ENCODE results near the gene FOXN3.

DNA sequence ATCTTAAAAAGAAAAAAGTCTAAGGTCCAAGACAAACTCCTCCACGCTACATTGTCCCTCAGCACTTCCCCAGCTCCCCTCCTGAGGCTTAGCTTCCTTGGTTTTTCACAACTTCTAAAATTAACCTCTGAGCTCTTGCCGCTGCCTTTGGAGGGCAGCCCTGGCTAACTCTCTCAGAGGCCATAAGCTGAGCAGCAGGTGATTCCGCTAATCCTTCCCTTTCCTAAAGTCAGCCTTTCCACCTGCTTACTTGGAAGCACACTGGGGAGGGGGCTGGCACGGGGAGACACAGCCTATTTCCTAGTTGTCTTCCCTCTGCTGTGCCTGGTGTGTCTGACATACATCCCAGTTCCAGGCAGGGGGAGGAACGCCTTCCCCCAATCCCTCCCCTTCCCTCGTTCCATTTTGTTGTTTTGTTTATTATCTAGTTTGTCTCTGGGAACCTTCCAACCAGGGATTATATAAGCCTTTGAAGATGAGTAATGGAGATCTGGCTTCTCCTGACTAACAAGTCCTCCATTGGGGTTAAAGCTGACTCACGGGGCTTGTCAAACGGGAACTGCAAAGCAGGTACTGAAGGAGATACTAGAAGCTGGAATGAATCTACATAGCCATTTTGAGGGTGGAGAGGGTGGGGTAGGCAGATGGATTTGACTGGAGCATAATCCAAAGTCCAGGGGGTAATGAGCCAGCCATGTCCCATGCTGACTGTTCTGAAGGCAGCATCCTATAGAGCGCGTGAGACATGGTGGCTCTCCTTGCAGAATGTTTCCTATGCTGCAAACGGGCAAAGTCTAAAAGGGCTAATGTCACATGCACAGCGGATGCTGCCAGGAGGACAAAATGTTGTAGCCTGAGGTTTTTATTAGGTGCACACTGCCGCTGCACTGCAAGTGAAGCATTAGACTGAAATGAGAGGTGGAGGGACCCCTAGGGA lies 230.8 kb downstream of the FOXN3 start:
- TF ChIP-seq, protein P1, sequence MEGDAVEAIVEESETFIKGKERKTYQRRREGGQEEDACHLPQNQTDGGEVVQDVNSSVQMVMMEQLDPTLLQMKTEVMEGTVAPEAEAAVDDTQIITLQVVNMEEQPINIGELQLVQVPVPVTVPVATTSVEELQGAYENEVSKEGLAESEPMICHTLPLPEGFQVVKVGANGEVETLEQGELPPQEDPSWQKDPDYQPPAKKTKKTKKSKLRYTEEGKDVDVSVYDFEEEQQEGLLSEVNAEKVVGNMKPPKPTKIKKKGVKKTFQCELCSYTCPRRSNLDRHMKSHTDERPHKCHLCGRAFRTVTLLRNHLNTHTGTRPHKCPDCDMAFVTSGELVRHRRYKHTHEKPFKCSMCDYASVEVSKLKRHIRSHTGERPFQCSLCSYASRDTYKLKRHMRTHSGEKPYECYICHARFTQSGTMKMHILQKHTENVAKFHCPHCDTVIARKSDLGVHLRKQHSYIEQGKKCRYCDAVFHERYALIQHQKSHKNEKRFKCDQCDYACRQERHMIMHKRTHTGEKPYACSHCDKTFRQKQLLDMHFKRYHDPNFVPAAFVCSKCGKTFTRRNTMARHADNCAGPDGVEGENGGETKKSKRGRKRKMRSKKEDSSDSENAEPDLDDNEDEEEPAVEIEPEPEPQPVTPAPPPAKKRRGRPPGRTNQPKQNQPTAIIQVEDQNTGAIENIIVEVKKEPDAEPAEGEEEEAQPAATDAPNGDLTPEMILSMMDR (IDR thresholded peaks at IDR 0.05): no peak
- no peak for TF ChIP-seq POLR2AphosphoS5 (IDR thresholded peaks at IDR 0.05; ENCODE audit: low read depth, low read length)
- TF ChIP-seq, protein P2, sequence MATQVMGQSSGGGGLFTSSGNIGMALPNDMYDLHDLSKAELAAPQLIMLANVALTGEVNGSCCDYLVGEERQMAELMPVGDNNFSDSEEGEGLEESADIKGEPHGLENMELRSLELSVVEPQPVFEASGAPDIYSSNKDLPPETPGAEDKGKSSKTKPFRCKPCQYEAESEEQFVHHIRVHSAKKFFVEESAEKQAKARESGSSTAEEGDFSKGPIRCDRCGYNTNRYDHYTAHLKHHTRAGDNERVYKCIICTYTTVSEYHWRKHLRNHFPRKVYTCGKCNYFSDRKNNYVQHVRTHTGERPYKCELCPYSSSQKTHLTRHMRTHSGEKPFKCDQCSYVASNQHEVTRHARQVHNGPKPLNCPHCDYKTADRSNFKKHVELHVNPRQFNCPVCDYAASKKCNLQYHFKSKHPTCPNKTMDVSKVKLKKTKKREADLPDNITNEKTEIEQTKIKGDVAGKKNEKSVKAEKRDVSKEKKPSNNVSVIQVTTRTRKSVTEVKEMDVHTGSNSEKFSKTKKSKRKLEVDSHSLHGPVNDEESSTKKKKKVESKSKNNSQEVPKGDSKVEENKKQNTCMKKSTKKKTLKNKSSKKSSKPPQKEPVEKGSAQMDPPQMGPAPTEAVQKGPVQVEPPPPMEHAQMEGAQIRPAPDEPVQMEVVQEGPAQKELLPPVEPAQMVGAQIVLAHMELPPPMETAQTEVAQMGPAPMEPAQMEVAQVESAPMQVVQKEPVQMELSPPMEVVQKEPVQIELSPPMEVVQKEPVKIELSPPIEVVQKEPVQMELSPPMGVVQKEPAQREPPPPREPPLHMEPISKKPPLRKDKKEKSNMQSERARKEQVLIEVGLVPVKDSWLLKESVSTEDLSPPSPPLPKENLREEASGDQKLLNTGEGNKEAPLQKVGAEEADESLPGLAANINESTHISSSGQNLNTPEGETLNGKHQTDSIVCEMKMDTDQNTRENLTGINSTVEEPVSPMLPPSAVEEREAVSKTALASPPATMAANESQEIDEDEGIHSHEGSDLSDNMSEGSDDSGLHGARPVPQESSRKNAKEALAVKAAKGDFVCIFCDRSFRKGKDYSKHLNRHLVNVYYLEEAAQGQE (IDR thresholded peaks at IDR 0.05; ENCODE audit: insufficient read depth in 1 of 2, low read depth in 2 of 2, low read length in 1 of 2): no peak
- TF ChIP-seq SIN3A (IDR thresholded peaks at IDR 0.05; ENCODE audit: borderline replicate concordance, insufficient read depth, low read depth, low read length): no peak
- no peak for TF ChIP-seq TCF7L2 (IDR thresholded peaks at IDR 0.05; ENCODE audit: low read depth, low read length)
